Measurements from ENCODE around the gene BOC.
A peak's percentile ranks its signal among the peaks of the same experiment; 100 is the strongest.

BOC gene

DNA sequence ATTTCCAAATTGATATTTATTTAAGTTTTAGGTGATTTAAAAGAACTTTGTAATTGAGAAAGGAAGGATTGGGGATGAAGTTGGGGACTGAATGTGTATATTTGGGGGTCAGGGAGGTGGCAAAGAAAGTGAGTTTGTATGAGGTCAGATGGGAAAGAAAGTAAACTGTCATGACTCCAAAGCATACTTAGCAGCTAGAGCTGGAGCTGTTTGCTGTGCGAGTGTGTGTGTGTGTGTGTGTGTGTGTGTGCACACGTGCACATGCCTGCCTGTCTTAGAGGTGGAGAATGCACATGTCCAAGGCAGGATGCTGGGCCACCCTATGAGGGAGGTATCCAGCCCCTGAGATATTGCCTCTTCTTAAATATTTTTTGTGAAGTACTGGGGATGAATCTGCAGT lies 21.0 kb downstream of the BOC start:
- H3K27ac ChIP-seq (ENCODE audit: insufficient read depth in 1 of 2, low read depth in 1 of 2, low read length in 2 of 2, poor library complexity in 1 of 2, severe bottlenecking in 2 of 2) = no peak overlapping the region
- DNase-seq = no peak

DNA sequence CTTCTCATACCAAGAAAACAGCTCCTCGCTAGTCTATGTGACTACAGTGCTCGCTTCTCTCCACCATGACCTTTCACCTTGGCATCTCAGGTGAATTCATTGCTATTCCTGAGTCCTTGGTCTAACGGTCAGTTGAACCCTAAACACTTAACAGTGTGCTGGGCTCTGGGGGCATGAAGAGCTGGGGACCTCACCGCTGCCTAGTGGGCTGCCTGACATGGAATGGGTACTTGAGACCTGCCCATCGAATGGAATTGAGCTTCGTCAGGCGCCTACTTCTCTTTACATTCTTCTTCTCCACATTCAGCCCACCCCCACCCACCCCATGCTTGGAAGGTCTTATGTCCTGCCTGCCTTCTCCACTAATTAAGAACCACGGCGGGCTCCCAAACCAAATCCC lies 22.1 kb downstream of the BOC start:
- H3K9me3 ChIP-seq (ENCODE audit: control extremely low read depth in 1 of 5, control insufficient read depth in 4 of 5, insufficient read depth in 2 of 5, low read depth in 1 of 5, low read length in 4 of 5) = no peaks in the 10 kb centered on the region

More for the DNA sequence above, 21.0 kb downstream of the BOC start:
- H3K4me1 ChIP-seq (ENCODE audit: control extremely low read depth in 1 of 4, control insufficient read depth in 4 of 4, insufficient read depth in 4 of 4, low read length in 3 of 4) = peaks cover 0 to 4% (median 0%) of the 10 kb centered on the region in 4 experiments
- WGBS (ENCODE audit: insufficient coverage) = 86% methylated on average over 1 of the region's 2 CpGs
- CTCF ChIA-PET = interaction anchor here (1.0 kb wide), 1 partner anchor 29 kb away, joined by 3 read pairs; no protein-coding TSS in a partner anchor
- H3K9me3 ChIP-seq (ENCODE audit: control extremely low read depth in 1 of 5, control insufficient read depth in 4 of 5, insufficient read depth in 2 of 5, low read depth in 1 of 5, low read length in 4 of 5) = no peaks in the 10 kb centered on the region
- no peaks in the 10 kb centered on the region for H3K36me3 ChIP-seq (ENCODE audit: control insufficient read depth in 4 of 4, insufficient read depth in 4 of 4, low read length in 3 of 4)
- POLR2A ChIA-PET = no interaction called here
- no peaks in the 10 kb centered on the region for H3K27me3 ChIP-seq (replicated peaks in 2 of 5; ENCODE audit: control insufficient read depth in 4 of 5, insufficient read depth in 5 of 5, low read length in 4 of 5)
- no peak overlapping the region for H3K4me3 ChIP-seq (ENCODE audit: control insufficient read depth in 1 of 7, extremely low read depth in 1 of 7, insufficient read depth in 4 of 7, low read depth in 2 of 7, low read length in 6 of 7)

DNA sequence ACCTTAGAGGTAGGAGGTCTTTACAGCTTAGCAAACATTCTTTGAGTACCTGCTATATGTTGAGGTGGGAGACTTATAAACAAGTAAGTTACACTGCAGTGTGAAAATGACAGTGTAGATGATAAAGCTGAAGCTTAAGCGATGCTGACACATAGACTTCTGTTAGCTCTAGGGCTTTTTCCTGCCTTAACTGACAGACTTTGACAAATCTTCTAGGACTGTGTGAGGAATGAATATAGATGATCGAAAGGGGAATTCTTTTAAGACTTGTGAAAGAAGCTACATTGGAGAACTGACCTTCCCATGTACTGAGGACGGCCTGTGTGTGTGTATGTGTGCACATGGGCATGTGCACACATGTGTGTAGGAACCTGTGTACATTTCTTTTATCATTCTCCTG lies 22.7 kb downstream of the BOC start:
- 100% methylated on average over 2 of the region's 3 CpGs for WGBS (ENCODE audit: insufficient coverage)
- no peak overlapping the region for H3K27ac ChIP-seq (ENCODE audit: insufficient read depth in 1 of 2, low read depth in 1 of 2, low read length in 2 of 2, poor library complexity in 1 of 2, severe bottlenecking in 2 of 2)
- no peak for DNase-seq
- no peaks in the 10 kb centered on the region for H3K4me1 ChIP-seq (ENCODE audit: control extremely low read depth in 1 of 4, control insufficient read depth in 4 of 4, insufficient read depth in 4 of 4, low read length in 3 of 4)
- H3K27me3 ChIP-seq (replicated peaks in 2 of 5; ENCODE audit: control insufficient read depth in 4 of 5, insufficient read depth in 5 of 5, low read length in 4 of 5) = no peaks in the 10 kb centered on the region
- H3K9me3 ChIP-seq (ENCODE audit: control extremely low read depth in 1 of 5, control insufficient read depth in 4 of 5, insufficient read depth in 2 of 5, low read depth in 1 of 5, low read length in 4 of 5) = no peaks in the 10 kb centered on the region
- no peaks in the 10 kb centered on the region for H3K36me3 ChIP-seq (ENCODE audit: control insufficient read depth in 4 of 4, insufficient read depth in 4 of 4, low read length in 3 of 4)
- ChIA-PET CTCF (interaction anchor here (1.4 kb wide), 1 partner anchor 61 kb away, joined by 3 read pairs; no protein-coding TSS in a partner anchor), POLR2A (no interaction called here)
- H3K4me3 ChIP-seq (ENCODE audit: control insufficient read depth in 1 of 7, extremely low read depth in 1 of 7, insufficient read depth in 4 of 7, low read depth in 2 of 7, low read length in 6 of 7) = no peak overlapping the region

More for the DNA sequence above, 22.1 kb downstream of the BOC start:
- Histone ChIP-seq H3K27me3 (replicated peaks in 2 of 5; ENCODE audit: control insufficient read depth in 4 of 5, insufficient read depth in 5 of 5, low read length in 4 of 5) (no peaks in the 10 kb centered on the region), H3K36me3 (ENCODE audit: control insufficient read depth in 4 of 4, insufficient read depth in 4 of 4, low read length in 3 of 4) (no peaks in the 10 kb centered on the region), H3K27ac (ENCODE audit: insufficient read depth in 1 of 2, low read depth in 1 of 2, low read length in 2 of 2, poor library complexity in 1 of 2, severe bottlenecking in 2 of 2) (no peak overlapping the region), H3K4me3 (ENCODE audit: control insufficient read depth in 1 of 7, extremely low read depth in 1 of 7, insufficient read depth in 4 of 7, low read depth in 2 of 7, low read length in 6 of 7) (no peak overlapping the region), H3K4me1 (ENCODE audit: control extremely low read depth in 1 of 4, control insufficient read depth in 4 of 4, insufficient read depth in 4 of 4, low read length in 3 of 4) (peaks cover 0 to 3% (median 0%) of the 10 kb centered on the region in 4 experiments)
- no peak for DNase-seq
- WGBS (ENCODE audit: insufficient coverage) = 98% methylated on average over 5 of the region's 9 CpGs
- POLR2A ChIA-PET = no interaction called here
- CTCF ChIA-PET = interaction anchor here (0.7 to 1.4 kb wide), 3 partner anchors 10 to 61 kb away, joined by 3 read pairs; no protein-coding TSS in a partner anchor

DNA sequence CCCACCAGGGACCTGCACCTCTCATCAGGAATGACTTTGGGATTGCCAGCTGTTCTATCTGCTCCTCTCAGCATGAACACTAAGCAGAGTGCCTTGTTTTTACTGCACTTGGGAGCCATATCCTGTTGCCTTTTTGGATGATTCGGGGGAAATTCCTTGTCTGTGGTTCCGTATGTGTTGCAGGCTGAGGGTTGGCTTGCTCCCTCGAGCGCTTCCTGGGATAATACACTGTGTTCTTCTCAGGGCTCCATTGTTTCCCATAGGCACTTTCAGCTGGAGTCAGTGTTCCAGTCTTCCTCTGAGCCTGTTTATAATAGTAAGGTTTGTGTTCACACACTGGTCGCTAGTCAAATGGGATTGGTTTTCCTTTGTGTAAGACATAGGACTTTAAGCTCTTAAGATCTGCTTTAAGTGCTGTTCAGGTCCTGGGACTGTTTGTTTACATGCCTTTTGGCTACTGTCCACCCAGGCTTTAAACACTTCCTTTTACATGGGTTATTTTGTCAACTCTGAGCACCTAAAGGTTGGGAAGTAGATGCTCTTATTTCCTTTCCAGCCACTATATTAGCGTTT lies 23.4 kb downstream of the BOC start:
- H3K36me3 ChIP-seq (ENCODE audit: control insufficient read depth in 4 of 4, insufficient read depth in 4 of 4, low read length in 3 of 4) = no peaks in the 10 kb centered on the region
- no peak for DNase-seq
- H3K4me3 ChIP-seq (ENCODE audit: control insufficient read depth in 1 of 7, extremely low read depth in 1 of 7, insufficient read depth in 4 of 7, low read depth in 2 of 7, low read length in 6 of 7) = no peak overlapping the region
- CTCF ChIA-PET = no interaction called here
- POLR2A ChIA-PET = no interaction called here
- WGBS (ENCODE audit: insufficient coverage) = 96% methylated on average over 4 of the region's 6 CpGs
- no peaks in the 10 kb centered on the region for H3K9me3 ChIP-seq (ENCODE audit: control extremely low read depth in 1 of 5, control insufficient read depth in 4 of 5, insufficient read depth in 2 of 5, low read depth in 1 of 5, low read length in 4 of 5)
- no peaks in the 10 kb centered on the region for H3K27me3 ChIP-seq (replicated peaks in 2 of 5; ENCODE audit: control insufficient read depth in 4 of 5, insufficient read depth in 5 of 5, low read length in 4 of 5)
- no peak overlapping the region for H3K27ac ChIP-seq (ENCODE audit: insufficient read depth in 1 of 2, low read depth in 1 of 2, low read length in 2 of 2, poor library complexity in 1 of 2, severe bottlenecking in 2 of 2)
- H3K4me1 ChIP-seq (ENCODE audit: control extremely low read depth in 1 of 4, control insufficient read depth in 4 of 4, insufficient read depth in 4 of 4, low read length in 3 of 4) = no peaks in the 10 kb centered on the region

DNA sequence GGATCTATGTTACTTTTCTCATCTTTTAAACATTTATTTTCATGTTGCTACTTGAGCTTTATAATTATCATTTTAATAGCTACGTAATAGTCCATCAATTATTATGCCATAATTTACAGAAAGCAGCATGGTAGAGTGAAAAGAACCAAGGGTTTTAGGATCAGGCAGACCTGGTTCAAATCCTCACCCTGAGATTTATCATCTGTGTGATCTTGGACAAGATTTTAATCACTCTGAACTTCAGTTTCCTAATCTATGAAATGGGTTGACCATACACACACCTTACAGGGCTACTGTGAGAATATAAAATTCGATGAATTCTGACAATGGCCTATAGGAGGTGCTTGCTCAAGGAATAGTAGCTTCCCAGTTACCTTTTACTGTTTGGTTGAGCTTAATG lies 27.1 kb downstream of the BOC start:
- H3K27me3 ChIP-seq (replicated peaks in 2 of 5; ENCODE audit: control insufficient read depth in 4 of 5, insufficient read depth in 5 of 5, low read length in 4 of 5) = no peaks in the 10 kb centered on the region
- 100% methylated on average over 1 of the region's 2 CpGs for WGBS (ENCODE audit: insufficient coverage)
- H3K9me3 ChIP-seq (ENCODE audit: control extremely low read depth in 1 of 5, control insufficient read depth in 4 of 5, insufficient read depth in 2 of 5, low read depth in 1 of 5, low read length in 4 of 5) = no peaks in the 10 kb centered on the region
- no peaks in the 10 kb centered on the region for H3K36me3 ChIP-seq (ENCODE audit: control insufficient read depth in 4 of 4, insufficient read depth in 4 of 4, low read length in 3 of 4)
- no peak overlapping the region for H3K27ac ChIP-seq (ENCODE audit: insufficient read depth in 1 of 2, low read depth in 1 of 2, low read length in 2 of 2, poor library complexity in 1 of 2, severe bottlenecking in 2 of 2)
- peaks cover 7 to 28% (median 19%) of the 10 kb centered on the region in 4 experiments for H3K4me1 ChIP-seq (ENCODE audit: control extremely low read depth in 1 of 4, control insufficient read depth in 4 of 4, insufficient read depth in 4 of 4, low read length in 3 of 4)
- ChIA-PET CTCF (no interaction called here), POLR2A (no interaction called here)
- no peak overlapping the region for H3K4me3 ChIP-seq (ENCODE audit: control insufficient read depth in 1 of 7, extremely low read depth in 1 of 7, insufficient read depth in 4 of 7, low read depth in 2 of 7, low read length in 6 of 7)
- no peak for DNase-seq

GRCh38 chr3:113240841-113241240 lies 29.5 kb downstream of the BOC start:
- Histone ChIP-seq H3K4me1 (ENCODE audit: control extremely low read depth in 1 of 4, control insufficient read depth in 4 of 4, insufficient read depth in 4 of 4, low read length in 3 of 4) (peaks cover 7 to 35% (median 19%) of the 10 kb centered on the region in 4 experiments), H3K27ac (ENCODE audit: insufficient read depth in 1 of 2, low read depth in 1 of 2, low read length in 2 of 2, poor library complexity in 1 of 2, severe bottlenecking in 2 of 2) (no peak overlapping the region), H3K9me3 (ENCODE audit: control extremely low read depth in 1 of 5, control insufficient read depth in 4 of 5, insufficient read depth in 2 of 5, low read depth in 1 of 5, low read length in 4 of 5) (no peaks in the 10 kb centered on the region), H3K27me3 (replicated peaks in 2 of 5; ENCODE audit: control insufficient read depth in 4 of 5, insufficient read depth in 5 of 5, low read length in 4 of 5) (no peaks in the 10 kb centered on the region), H3K36me3 (ENCODE audit: control insufficient read depth in 4 of 4, insufficient read depth in 4 of 4, low read length in 3 of 4) (no peaks in the 10 kb centered on the region), H3K4me3 (ENCODE audit: control insufficient read depth in 1 of 7, extremely low read depth in 1 of 7, insufficient read depth in 4 of 7, low read depth in 2 of 7, low read length in 6 of 7) (no peak overlapping the region)
- 86% methylated on average over 3 of the region's 3 CpGs for WGBS (ENCODE audit: insufficient coverage)
- ChIA-PET POLR2A (no interaction called here), CTCF (interaction anchor here (1.3 to 1.9 kb wide), 2 partner anchors 17 to 47 kb away, joined by 3 to 4 read pairs; no protein-coding TSS in a partner anchor)
- no peak for DNase-seq

DNA sequence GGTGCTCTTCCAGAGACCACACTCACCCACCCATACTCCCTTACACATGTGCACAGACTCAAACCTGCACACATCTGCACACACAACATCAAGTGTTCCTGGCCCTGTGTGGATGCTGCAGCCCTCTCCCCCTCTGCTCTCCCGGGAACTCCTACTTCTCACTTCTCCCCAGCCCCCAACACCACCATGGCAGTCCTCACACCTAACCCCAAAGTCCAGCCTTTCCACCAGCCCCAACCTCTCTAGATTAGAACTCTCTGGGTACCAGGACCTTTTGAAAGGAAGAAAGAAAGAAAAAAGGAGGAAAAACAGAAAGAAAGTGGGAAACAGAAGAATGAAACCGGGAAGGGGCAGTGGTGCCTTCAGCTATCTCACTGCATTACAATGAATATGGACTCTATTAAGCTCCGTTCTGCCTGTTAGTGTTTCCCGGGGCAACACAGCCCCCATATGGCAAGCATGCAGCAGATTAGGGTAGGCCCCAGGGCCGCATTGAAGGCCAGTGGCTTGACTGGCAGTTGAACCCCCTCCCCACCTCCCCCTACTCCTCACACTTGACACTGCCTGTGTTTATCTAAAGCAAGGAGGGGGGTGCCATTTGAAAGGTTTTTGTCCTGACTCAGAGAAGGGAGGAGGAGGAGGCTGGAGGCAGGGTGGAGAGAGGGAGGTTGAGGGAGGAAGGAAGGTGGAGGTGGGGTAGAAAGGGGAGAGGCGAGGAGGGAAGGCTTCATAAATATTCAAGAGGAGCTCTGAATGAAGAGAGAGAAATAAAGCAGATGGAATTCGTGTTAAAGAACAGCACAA lies 30.1 kb downstream of the BOC start:
- DNase-seq = peak in 1 of 3 donors; percentile 12
- Histone ChIP-seq H3K36me3 (ENCODE audit: control insufficient read depth in 4 of 4, insufficient read depth in 4 of 4, low read length in 3 of 4) (no peaks in the 10 kb centered on the region), H3K4me3 (ENCODE audit: control insufficient read depth in 1 of 7, extremely low read depth in 1 of 7, insufficient read depth in 4 of 7, low read depth in 2 of 7, low read length in 6 of 7) (peak overlapping the region in 3 of 7 experiments; percentile 38 to 48 (median 40)), H3K4me1 (ENCODE audit: control extremely low read depth in 1 of 4, control insufficient read depth in 4 of 4, insufficient read depth in 4 of 4, low read length in 3 of 4) (peaks cover 7 to 36% (median 19%) of the 10 kb centered on the region in 4 experiments), H3K27me3 (replicated peaks in 2 of 5; ENCODE audit: control insufficient read depth in 4 of 5, insufficient read depth in 5 of 5, low read length in 4 of 5) (no peaks in the 10 kb centered on the region), H3K27ac (ENCODE audit: insufficient read depth in 1 of 2, low read depth in 1 of 2, low read length in 2 of 2, poor library complexity in 1 of 2, severe bottlenecking in 2 of 2) (no peak overlapping the region), H3K9me3 (ENCODE audit: control extremely low read depth in 1 of 5, control insufficient read depth in 4 of 5, insufficient read depth in 2 of 5, low read depth in 1 of 5, low read length in 4 of 5) (no peaks in the 10 kb centered on the region)
- 88% methylated on average over 2 of the region's 7 CpGs for WGBS (ENCODE audit: insufficient coverage)
- POLR2A ChIA-PET = no interaction called here
- CTCF ChIA-PET = interaction anchor here (0.8 to 1.9 kb wide), 3 partner anchors 18 to 560 kb away, joined by 3 to 4 read pairs (median 3); no protein-coding TSS in a partner anchor

Data from common myeloid progenitor, CD34-positive (primary cell).